Measurements from ENCODE around the gene KNCN. TPM values are rescaled to one million over a fixed set of nuclear protein-coding genes. Genes with fewer than 3 reads are reported as not detected.

The KNCN gene
- polyA plus RNA-seq, 1 experiment: not detected

DNA sequence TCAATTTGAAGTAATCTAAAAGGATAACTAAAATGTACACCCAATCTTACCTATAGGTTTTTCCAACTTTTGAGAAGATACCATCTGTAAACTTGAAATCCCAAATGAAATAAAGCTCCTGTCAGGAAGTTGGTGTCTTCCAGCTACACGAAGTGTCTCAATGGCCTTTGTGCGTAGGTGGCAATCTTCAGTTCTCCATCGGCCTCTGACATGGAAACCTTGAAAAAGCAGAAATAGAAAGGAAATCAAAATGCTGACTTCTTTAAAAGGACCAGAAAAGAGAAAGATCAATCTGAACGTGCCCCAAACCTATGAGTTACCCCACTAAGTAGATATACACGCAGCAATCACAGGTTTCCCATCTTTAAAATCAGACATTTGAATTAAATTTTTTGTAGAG, 42.6 kb upstream of the KNCN start:
- peaks cover 12% of the 10 kb centered on the region for H3K36me3 ChIP-seq (ENCODE audit: control insufficient read depth, insufficient read depth, low read length)
- CTCF ChIA-PET: no interaction called here
- no peak overlapping the region for H3K4me3 ChIP-seq (ENCODE audit: low read depth, low read length)
- no peak for DNase-seq (ENCODE audit: low read depth)
- H3K27me3 ChIP-seq (ENCODE audit: control insufficient read depth, insufficient read depth, low read length): no peaks in the 10 kb centered on the region
- POLR2A ChIA-PET: no interaction called here
- TF ChIP-seq CTCF (IDR thresholded peaks at IDR 0.05; ENCODE audit: insufficient read depth, low read depth, low read length): no peak

DNA sequence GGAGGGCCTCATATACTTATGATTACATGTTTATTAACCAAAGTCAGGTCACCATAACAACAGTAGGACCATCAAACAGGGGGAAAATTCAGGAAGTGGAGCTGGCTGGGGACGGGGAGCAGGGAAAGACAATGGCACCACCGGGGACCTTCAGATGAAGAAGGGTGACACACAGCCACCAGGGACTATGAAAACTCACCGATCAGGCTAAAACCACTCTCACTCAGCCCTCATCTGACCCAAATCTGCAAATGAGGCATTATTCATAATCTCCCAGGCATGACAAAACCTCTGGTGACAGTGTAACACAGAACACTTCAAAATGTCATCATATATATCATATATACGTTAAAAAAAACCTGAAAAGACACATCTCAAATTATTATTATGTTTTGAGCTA, 41.4 kb upstream of the KNCN start:
- CTCF ChIA-PET: no interaction called here
- Histone ChIP-seq H3K4me3 (ENCODE audit: low read depth, low read length) (no peak overlapping the region), H3K36me3 (ENCODE audit: control insufficient read depth, insufficient read depth, low read length) (peaks cover 12% of the 10 kb centered on the region), H3K27me3 (ENCODE audit: control insufficient read depth, insufficient read depth, low read length) (no peaks in the 10 kb centered on the region)
- TF ChIP-seq CTCF (IDR thresholded peaks at IDR 0.05; ENCODE audit: insufficient read depth, low read depth, low read length): no peak
- DNase-seq (ENCODE audit: low read depth): no peak
- POLR2A ChIA-PET: no interaction called here

DNA sequence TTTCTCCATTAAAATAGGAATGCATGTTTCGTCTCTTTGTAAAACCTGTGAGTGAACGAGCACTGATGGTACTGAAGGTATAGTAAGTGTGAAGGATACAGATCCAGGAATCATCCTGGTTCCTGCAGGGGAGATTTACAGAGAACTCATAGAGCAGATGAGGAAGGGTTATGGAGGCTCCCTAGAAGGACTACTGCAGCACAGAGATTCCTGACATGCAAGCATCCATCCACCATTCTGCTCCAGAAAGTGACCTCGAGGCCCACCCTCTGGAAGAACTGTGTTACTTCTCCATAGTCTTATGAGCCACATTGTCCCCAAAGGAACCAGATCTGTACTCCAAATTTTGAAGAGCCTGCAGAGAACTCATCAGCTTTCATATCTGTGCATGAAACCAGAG, 38.1 kb upstream of the KNCN start:
- Histone ChIP-seq H3K4me3 (ENCODE audit: low read depth, low read length) (no peak overlapping the region), H3K27me3 (ENCODE audit: control insufficient read depth, insufficient read depth, low read length) (no peaks in the 10 kb centered on the region), H3K36me3 (ENCODE audit: control insufficient read depth, insufficient read depth, low read length) (peaks cover 14% of the 10 kb centered on the region)
- DNase-seq (ENCODE audit: low read depth): no peak
- CTCF ChIA-PET: interaction anchor here (1.3 kb wide), 1 partner anchor 11 kb away, joined by 4 read pairs; no protein-coding TSS in a partner anchor
- POLR2A ChIA-PET: no interaction called here
- no peak for TF ChIP-seq CTCF (IDR thresholded peaks at IDR 0.05; ENCODE audit: insufficient read depth, low read depth, low read length)

- DNase-seq (ENCODE audit: low read depth): no peak
- ChIA-PET CTCF (interaction anchor here (1.6 kb wide), 1 partner anchor 11 kb away, joined by 3 read pairs; no protein-coding TSS in a partner anchor), POLR2A (no interaction called here)
- Histone ChIP-seq H3K36me3 (ENCODE audit: control insufficient read depth, insufficient read depth, low read length) (peaks cover 23% of the 10 kb centered on the region), H3K27me3 (ENCODE audit: control insufficient read depth, insufficient read depth, low read length) (no peaks in the 10 kb centered on the region), H3K4me3 (ENCODE audit: low read depth, low read length) (no peak overlapping the region)
- TF ChIP-seq CTCF (IDR thresholded peaks at IDR 0.05; ENCODE audit: insufficient read depth, low read depth, low read length): no peak
These were observed 35.6 kb upstream of the KNCN start for GRCh38 chr1:46587069-46587468.

DNA sequence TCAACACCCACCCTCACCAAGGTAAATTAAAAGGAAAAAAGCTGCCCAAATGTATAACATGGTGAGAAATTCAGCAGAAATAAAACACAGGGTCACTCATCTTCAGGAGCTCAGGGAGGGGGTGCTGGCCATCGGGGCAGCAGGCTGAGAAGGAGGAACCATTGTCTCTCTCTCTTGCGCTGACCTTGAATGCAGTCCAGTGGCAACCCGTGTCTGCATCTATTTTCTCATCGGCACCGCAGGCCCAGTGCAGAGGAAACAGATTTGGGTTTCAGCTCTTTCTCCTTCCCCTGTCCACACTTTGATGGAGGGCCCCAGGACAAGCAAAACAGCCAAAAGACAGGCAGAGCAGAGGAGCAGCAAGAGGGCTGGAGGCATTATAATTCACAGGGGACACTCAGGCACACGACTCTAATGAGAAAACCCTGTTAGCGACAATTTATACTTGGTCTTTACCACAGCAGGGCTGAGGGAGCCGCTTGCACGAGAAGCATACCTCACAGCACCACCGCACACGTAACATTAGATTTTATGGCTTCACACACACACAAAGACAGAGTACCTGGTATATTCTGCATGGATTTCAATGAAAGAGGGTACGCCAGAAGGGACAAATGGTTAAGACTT, 34.0 kb upstream of the KNCN start:
- CTCF ChIA-PET: interaction anchor here (1.3 to 1.6 kb wide), 2 partner anchors 9 to 14 kb away, joined by 3 to 4 read pairs; no protein-coding TSS in a partner anchor
- Histone ChIP-seq H3K36me3 (ENCODE audit: control insufficient read depth, insufficient read depth, low read length) (peaks cover 19% of the 10 kb centered on the region), H3K4me3 (ENCODE audit: low read depth, low read length) (no peak overlapping the region), H3K27me3 (ENCODE audit: control insufficient read depth, insufficient read depth, low read length) (no peaks in the 10 kb centered on the region)
- TF ChIP-seq CTCF (IDR thresholded peaks at IDR 0.05; ENCODE audit: insufficient read depth, low read depth, low read length): no peak
- POLR2A ChIA-PET: interaction anchor here (0.6 kb wide), 1 partner anchor 19 kb away, joined by 16 read pairs; the partner anchor contains the start of gene MKNK1
- DNase-seq (ENCODE audit: low read depth): no peak

Data from BJ (cell line).